ENCODE measurements around the gene MVB12B.

The MVB12B gene

DNA sequence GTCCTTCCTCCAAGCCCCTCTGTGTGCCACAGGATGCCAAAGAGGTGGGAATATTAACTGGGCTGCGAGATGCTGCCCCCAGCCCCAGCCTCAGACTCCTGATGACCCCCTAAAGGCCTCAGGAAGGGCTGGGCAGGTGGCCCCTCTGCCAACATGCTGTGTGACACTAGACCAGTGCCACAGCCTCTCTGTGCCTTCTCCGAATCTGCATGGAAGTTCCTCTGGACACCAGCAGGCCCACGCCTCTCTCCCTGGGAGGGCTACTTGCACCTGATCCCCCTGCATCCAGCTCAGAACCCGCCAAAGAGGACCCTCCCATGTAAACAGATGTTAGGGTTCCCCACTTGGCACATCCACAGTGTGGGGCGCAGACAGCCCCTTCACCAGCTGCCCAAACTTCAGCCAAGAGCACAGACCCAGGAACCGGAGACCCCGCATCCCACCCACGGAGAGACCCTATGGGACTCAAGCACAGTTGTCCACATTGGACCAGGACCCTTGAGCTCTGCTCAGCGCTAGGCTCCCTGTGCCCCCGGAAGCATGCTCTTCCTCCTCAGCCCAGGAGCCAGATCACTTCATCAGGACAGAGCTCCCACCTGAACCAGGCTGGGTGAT is 195.5 kb downstream of the MVB12B start:
- Histone ChIP-seq H3K27ac (ENCODE audit: low read depth, low read length) (no peak overlapping the region), H2AFZ (ENCODE audit: low read depth, low read length, severe bottlenecking) (no peak overlapping the region), H3K9me3 (ENCODE audit: insufficient read depth, low read length) (no peaks in the 10 kb centered on the region), H3K4me3 (ENCODE audit: insufficient read depth, low read length, poor library complexity, severe bottlenecking) (no peak overlapping the region), H3K36me3 (ENCODE audit: low read length) (no peaks in the 10 kb centered on the region), H3F3A (ENCODE audit: insufficient read depth) (no peaks in the 10 kb centered on the region), H3K27me3 (ENCODE audit: low read length) (no peaks in the 10 kb centered on the region), H3K79me2 (ENCODE audit: insufficient read depth, low read length) (no peaks in the 10 kb centered on the region), H3K9ac (ENCODE audit: low read length) (no peak overlapping the region), H3K9me2 (replicated peaks; ENCODE audit: insufficient read depth, low read length) (no peaks in the 10 kb centered on the region), H4K20me1 (ENCODE audit: low read depth, low read length) (no peaks in the 10 kb centered on the region), H3K4me2 (ENCODE audit: low read depth, low read length, poor library complexity, severe bottlenecking) (no peak overlapping the region)
- TF ChIP-seq CTCF (IDR thresholded peaks at IDR 0.05; ENCODE audit: insufficient read depth, low read length, poor library complexity, severe bottlenecking), result no peak
- no peak for TF ChIP-seq EZH2phosphoT487 (conservative IDR thresholded peaks at IDR 0.05; ENCODE audit: low read length)

DNA sequence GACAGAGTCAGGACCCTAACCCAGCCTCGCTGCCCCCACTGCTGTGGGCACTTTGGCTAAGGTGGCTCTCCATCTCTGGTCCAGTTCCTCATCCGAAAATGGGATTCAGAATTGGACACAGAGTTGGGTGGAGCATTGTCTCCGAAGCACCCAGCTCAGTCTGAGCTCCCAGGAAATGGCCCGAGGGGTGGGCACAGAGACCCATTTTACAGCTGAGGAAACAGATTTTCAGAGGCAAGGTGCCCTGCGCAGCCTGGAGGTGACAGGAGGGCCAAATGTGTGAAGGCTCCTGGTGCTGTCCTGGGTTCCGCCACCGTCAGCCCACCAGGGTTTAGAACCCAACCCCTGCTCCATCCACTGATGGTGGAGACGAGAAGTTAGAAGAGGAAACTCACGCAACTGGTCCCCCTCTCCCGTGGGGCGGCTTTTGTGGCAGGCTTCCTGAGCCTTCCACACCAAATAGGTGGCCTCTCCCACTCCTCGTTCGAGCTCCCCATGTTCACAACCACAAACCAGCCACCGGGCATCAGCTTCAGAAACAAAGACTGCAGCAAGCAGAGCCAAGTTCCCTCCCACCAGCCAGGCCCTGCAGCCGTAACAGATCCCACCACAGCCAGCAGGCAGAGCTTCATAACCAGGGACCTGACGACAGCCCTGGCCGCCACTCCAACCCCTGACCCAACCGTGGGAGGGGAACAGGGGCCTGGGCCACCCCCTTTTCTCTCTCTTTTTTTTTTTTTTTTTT is 196.2 kb downstream of the MVB12B start:
- Histone ChIP-seq H3K4me2 (ENCODE audit: low read depth, low read length, poor library complexity, severe bottlenecking) (no peak overlapping the region), H3K36me3 (ENCODE audit: low read length) (no peaks in the 10 kb centered on the region), H3K79me2 (ENCODE audit: insufficient read depth, low read length) (no peaks in the 10 kb centered on the region), H3K4me3 (ENCODE audit: insufficient read depth, low read length, poor library complexity, severe bottlenecking) (no peak overlapping the region), H3K9me2 (replicated peaks; ENCODE audit: insufficient read depth, low read length) (no peaks in the 10 kb centered on the region), H3F3A (ENCODE audit: insufficient read depth) (no peaks in the 10 kb centered on the region), H3K9me3 (ENCODE audit: insufficient read depth, low read length) (no peaks in the 10 kb centered on the region), H2AFZ (ENCODE audit: low read depth, low read length, severe bottlenecking) (no peak overlapping the region), H4K20me1 (ENCODE audit: low read depth, low read length) (no peaks in the 10 kb centered on the region), H3K27me3 (ENCODE audit: low read length) (no peaks in the 10 kb centered on the region), H3K27ac (ENCODE audit: low read depth, low read length) (no peak overlapping the region), H3K9ac (ENCODE audit: low read length) (no peak overlapping the region)
- TF ChIP-seq EZH2phosphoT487 (conservative IDR thresholded peaks at IDR 0.05; ENCODE audit: low read length) (no peak), CTCF (IDR thresholded peaks at IDR 0.05; ENCODE audit: insufficient read depth, low read length, poor library complexity, severe bottlenecking) (no peak)

GRCh38 chr9:126523611-126524111 is 197.0 kb downstream of the MVB12B start:
- no peak overlapping the region for H3K9ac ChIP-seq (ENCODE audit: low read length)
- no peak overlapping the region for H3K4me3 ChIP-seq (ENCODE audit: insufficient read depth, low read length, poor library complexity, severe bottlenecking)
- no peak overlapping the region for H3K27ac ChIP-seq (ENCODE audit: low read depth, low read length)
- H3K36me3 ChIP-seq (ENCODE audit: low read length), result no peaks in the 10 kb centered on the region
- no peaks in the 10 kb centered on the region for H3K27me3 ChIP-seq (ENCODE audit: low read length)
- H3F3A ChIP-seq (ENCODE audit: insufficient read depth), result no peaks in the 10 kb centered on the region
- no peaks in the 10 kb centered on the region for H3K79me2 ChIP-seq (ENCODE audit: insufficient read depth, low read length)
- H2AFZ ChIP-seq (ENCODE audit: low read depth, low read length, severe bottlenecking), result no peak overlapping the region
- TF ChIP-seq CTCF (IDR thresholded peaks at IDR 0.05; ENCODE audit: insufficient read depth, low read length, poor library complexity, severe bottlenecking), result no peak
- no peak for TF ChIP-seq EZH2phosphoT487 (conservative IDR thresholded peaks at IDR 0.05; ENCODE audit: low read length)
- no peaks in the 10 kb centered on the region for H3K9me2 ChIP-seq (replicated peaks; ENCODE audit: insufficient read depth, low read length)
- H3K9me3 ChIP-seq (ENCODE audit: insufficient read depth, low read length), result no peaks in the 10 kb centered on the region
- H3K4me2 ChIP-seq (ENCODE audit: low read depth, low read length, poor library complexity, severe bottlenecking), result no peak overlapping the region
- no peaks in the 10 kb centered on the region for H4K20me1 ChIP-seq (ENCODE audit: low read depth, low read length)

Data from SU-DHL-6 (cell line).